GM18909 (cell line): ENCODE data around the gene AAK1.
A peak's percentile ranks its signal among the peaks of the same experiment; 100 is the strongest.

Experiments used
- ATAC-seq: cut with Tn5 transposase; IDR thresholded peaks from one replicate; pipeline ENCODE4 v1.9.1; 2021; ENCODE audit warnings: mild to moderate bottlenecking; ENCODE audit not compliant: unreplicated experiment, poor library complexity

Gene AAK1

GRCh38 chr2:69509011-69509749, 134.4 kb downstream of the AAK1 start:
- no peak for ATAC-seq

- ATAC-seq: no peak
Observed at GRCh38 chr2:69505710-69506109, 137.8 kb downstream of the AAK1 start.

GRCh38 chr2:69501301-69501700, 142.2 kb downstream of the AAK1 start:
- no peak for ATAC-seq

DNA sequence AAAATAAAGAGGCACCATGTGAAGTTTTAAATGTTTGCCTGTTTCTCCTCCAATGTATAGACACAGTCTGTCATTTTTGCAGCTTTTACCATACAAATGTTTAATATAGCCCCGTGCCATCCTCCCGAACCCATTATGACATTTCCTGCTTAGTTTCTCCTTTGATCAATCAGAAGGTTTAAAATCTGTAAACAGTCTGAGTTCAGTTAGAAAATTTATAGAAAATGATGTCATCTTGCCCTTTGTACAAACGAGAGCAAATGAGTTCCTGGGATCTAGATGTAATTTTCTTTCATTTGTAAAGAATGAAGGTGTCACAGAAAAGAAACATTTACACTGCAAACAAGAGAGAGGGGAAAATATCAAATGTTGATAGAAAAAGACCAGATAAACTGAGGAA, 143.6 kb downstream of the AAK1 start:
- no peak for ATAC-seq

- peak; percentile 60 for ATAC-seq
Observed at GRCh38 chr2:69499242-69499641, 144.3 kb downstream of the AAK1 start.

GRCh38 chr2:69495861-69496260, 147.7 kb downstream of the AAK1 start:
- no peak for ATAC-seq

DNA sequence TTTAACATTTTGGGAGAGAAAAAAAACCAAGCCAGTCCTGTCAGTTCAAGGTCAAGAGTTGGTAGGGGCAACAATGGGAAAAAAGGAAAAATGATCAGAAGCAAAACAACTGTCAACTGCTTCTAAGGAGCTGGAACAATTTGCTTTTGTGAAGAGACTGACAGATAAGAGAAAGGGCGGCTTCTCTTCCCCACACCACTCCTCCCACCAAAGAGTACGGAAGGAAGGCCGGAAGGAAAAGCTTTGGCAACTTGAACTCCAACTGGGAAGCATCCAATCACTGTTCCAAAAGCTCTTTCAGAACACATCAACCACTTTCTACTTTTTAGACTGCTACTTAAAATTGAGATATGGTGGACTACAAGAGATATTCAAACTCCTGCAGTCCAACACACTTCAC, 148.5 kb downstream of the AAK1 start:
- ATAC-seq: no peak

DNA sequence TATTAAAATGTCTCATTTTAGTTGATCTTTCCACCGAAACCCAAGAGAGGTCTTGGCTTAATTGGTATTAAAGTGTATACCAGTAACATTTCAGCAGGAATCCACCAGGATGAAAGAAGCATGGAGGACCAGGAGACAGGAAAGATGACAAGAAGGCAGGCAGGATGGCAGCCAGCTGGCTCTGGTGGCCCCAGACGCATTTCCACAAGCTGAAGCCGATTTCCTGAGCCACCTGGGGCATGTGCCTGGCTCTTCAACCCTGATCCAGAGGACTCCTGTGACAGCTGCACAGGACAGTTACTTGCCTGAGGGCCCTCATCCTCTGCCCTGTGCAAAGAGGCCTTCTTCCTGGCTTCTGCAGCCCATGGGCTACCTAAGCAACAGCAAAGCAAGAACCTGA, 149.4 kb downstream of the AAK1 start:
- no peak for ATAC-seq

DNA sequence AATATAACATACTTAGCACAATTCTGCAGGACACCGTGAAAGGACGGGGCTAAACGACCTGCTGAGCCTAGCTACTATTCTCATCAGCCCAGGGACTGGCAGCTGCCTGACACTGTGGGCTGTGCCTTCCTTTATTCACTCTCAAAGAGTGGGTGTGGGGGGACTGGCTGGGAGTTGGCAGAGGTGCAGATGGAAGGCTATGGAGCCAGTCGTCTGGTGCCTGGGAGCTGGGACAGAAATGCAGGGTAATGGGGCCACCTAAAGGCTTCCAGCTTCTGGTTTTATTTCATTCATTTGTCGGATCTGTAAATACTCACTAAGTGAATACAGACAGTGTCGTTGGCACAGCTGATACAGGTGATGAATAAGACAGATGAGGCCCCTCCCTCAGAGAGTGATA, 150.3 kb downstream of the AAK1 start:
- ATAC-seq: no peak

- no peak for ATAC-seq
Observed at GRCh38 chr2:69491864-69492263, 151.7 kb downstream of the AAK1 start.

DNA sequence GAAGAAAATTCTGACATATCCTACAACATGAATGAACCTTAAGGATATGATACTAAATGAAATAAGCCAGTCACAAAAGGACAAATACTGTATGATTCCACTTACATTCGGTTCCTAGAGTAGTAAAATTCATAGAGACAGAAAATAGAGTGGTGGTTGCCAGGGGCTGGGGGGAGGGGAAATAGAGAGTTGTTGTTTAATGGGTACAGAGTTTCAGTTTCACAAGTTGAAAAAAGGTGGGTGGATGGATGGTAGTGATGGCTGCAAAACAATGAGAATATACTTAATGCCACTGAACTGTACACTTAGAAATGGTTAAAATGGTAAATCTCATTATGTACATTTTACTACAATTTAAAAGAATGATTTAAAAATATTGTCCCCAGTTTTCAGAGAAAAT, 153.1 kb downstream of the AAK1 start:
- no peak for ATAC-seq

DNA sequence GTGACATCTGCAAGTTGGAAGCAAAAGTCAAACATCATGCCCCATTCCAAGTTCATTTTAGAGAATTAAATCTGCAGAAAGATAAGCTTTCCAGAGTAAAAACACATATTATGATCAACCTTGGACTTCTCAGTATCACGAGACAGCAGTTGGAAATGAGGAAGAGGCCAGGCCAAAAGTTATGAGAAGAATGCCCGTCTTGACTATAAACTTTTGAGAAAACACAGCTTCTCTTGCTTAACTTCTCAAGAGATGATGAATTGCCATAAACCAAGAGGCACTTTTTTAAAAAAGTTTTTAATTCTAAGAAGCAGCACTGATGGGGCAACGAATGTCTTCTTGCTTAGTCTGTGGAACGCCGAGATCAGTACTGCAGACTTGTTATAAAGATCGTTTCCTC, 153.7 kb downstream of the AAK1 start:
- no peak for ATAC-seq

GRCh38 chr2:69483696-69484095, 159.8 kb downstream of the AAK1 start:
- ATAC-seq: no peak

GRCh38 chr2:69483024-69483423, 160.5 kb downstream of the AAK1 start:
- no peak for ATAC-seq

DNA sequence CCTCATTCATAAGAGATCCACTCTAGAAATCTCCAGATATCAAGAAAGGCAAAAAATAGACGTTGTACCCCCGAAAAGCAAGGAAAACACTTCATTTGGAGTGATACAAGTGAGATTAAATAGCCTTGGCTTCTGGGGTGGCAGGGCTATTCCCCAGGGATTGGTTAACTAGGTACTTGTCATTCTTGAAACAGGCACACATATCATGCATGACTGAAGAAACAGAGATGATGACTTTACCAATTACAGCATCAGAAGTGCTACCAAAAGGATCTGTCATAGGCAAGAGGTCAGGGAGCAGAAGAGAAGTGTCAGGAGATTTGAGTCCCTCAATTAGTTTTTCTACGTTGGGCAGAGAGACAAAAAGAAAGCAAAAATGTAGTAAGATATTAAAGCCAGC, 161.1 kb downstream of the AAK1 start:
- no peak for ATAC-seq

- no peak for ATAC-seq
Observed at GRCh38 chr2:69481421-69481820, 162.1 kb downstream of the AAK1 start.

DNA sequence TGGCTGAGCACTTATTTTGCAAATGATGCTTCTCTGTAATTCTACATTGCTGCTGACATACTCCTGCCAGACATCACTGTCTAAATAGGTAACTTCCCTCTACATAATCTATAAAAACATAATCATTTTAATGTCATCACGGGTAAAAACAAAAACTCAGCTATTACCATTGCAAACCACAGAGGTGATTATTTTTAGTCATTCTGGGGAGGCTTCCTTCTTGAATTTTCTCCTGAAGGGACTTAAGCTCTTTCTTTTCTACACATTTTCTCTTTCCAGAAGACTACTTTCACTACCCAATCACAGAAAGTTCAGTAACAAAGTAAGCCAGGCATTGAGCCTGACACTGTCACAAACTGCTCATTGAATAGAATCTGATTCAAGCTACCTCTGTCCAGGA, 165.9 kb downstream of the AAK1 start:
- ATAC-seq: no peak

- ATAC-seq: no peak
Observed at GRCh38 chr2:69474688-69475087, 168.9 kb downstream of the AAK1 start.

DNA sequence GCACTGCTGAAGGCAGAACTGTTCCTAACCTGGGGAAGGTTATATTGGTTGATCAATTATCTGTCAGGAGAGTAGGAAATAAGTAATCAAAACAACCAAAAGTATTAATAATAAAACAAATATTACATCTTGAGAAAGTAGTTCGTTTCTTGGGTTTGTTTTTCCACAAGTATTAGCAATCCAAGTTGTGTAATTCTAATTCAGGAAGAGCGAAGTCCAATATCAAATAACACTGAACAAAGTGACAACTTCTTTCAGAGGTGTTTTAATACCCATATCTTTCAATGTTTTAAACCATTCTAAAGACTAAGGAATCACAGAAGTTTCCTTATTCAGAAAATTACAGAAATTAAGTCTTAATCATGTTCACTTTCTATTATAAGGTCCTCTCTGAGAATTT, 171.7 kb downstream of the AAK1 start:
- ATAC-seq: no peak

- no peak for ATAC-seq
Observed at GRCh38 chr2:69470911-69471310, 172.6 kb downstream of the AAK1 start.

DNA sequence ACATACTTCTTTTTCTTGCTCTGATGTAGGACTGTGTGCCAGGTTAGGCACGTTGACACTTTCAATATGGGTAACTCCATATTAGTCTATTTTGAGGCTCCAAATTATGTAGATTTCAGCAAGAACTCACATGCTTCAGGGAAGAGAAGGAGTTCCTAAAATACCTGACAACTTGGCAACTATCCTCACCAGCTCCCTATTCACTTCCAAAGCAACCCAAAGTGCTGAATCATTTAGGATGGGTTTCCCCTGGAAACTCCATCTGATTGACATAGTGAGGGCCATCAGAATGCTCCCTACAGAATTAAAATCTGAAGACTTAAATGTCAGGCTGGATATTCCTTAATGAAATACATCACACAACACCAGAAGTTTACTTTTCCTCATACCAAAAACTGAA, 173.8 kb downstream of the AAK1 start:
- no peak for ATAC-seq

GRCh38 chr2:69469375-69469774, 174.2 kb downstream of the AAK1 start:
- ATAC-seq: no peak

DNA sequence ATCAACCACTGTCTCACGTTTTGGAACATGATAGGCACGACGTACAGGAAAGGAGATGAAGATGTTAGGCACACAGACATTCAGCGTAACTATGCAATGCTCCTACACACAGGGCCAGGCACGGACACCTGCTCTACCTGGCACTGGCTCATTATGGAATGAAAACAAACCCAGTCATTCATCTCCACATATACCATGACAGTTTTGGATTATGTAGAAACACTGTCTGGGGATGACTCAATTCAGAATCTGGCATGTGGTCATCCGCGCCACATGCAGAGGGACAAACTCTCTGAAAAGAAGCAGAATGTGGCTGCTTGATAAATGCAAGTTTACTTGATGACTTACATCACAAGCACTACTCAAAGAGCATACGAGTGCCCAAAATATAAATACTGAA, 176.8 kb downstream of the AAK1 start:
- no peak for ATAC-seq
